DND-41 (cell line): ENCODE measurements around the gene OSBPL3.

Experiments used
- ATAC-seq: fragments of 200-7000 bp; cut with Tn5 transposase; 3 replicates; pipeline ENCODE4 v1.9.1; 2021; ENCODE audit warnings: low read depth; ENCODE audit not compliant: insufficient read depth
- DNase-seq: peaks from one replicate; pipeline ENCODE4 v3.0.0-alpha.2; 2020
- H2AFZ ChIP-seq: 2 replicates; pipeline ENCODE4 v1.6.0; 2012; ENCODE audit warnings: low read depth, low read length
- H3K27ac ChIP-seq: 2 replicates; pipeline ENCODE4 v1.5.1; 2012; ENCODE audit warnings: low read length, inconsistent platforms
- H3K27me3 ChIP-seq: fragments of 200-600 bp; sonication (generic); 2 replicates; pipeline ENCODE4 v1.6.0; 2012; ENCODE audit warnings: low read length, mild to moderate bottlenecking, inconsistent platforms; ENCODE audit not compliant: insufficient read depth, poor library complexity
- H3K36me3 ChIP-seq: 2 replicates; pipeline ENCODE4 v1.5.1; 2012; ENCODE audit warnings: low read length, inconsistent platforms; ENCODE audit not compliant: insufficient read depth
- H3K4me1 ChIP-seq: 2 replicates; pipeline ENCODE4 v1.5.1; 2012; ENCODE audit warnings: mild to moderate bottlenecking, low read length; ENCODE audit not compliant: insufficient read depth
- H3K4me2 ChIP-seq: 2 replicates; pipeline ENCODE4 v1.6.0; 2012; ENCODE audit warnings: mild to moderate bottlenecking, moderate library complexity, low read length, inconsistent platforms; ENCODE audit not compliant: insufficient read depth
- H3K4me3 ChIP-seq, 2 experiments: fragments of 200-600 bp in 1 of 2; shearing (Covaris generic) in 1 of 2; 2 replicates each; pipeline ENCODE4 v1.5.1; 2012 to 2016; ENCODE audit warnings: inconsistent platforms in 2 of 2, low read length in 2 of 2, mild to moderate bottlenecking in 2 of 2, low read depth in 1 of 2, moderate library complexity in 1 of 2
- H3K79me2 ChIP-seq: 2 replicates; pipeline ENCODE4 v1.6.0; 2012; ENCODE audit warnings: low read length, inconsistent platforms; ENCODE audit not compliant: insufficient read depth
- H3K9ac ChIP-seq: 2 replicates; pipeline ENCODE4 v1.6.0; 2012; ENCODE audit warnings: low read depth, mild to moderate bottlenecking, inconsistent platforms, low read length, moderate library complexity
- H3K9me3 ChIP-seq: 2 replicates; pipeline ENCODE4 v1.5.1; 2012; ENCODE audit warnings: low read length, moderate library complexity, mild to moderate bottlenecking, inconsistent platforms; ENCODE audit not compliant: insufficient read depth, severe bottlenecking
- H4K20me1 ChIP-seq: 2 replicates; pipeline ENCODE4 v1.6.0; 2012; ENCODE audit warnings: low read length; ENCODE audit not compliant: insufficient read depth
- CTCF ChIP-seq: IDR thresholded peaks from 2 replicates; pipeline ENCODE4 v1.5.1; 2012; ENCODE audit warnings: borderline replicate concordance, low read length, moderate library complexity, mild to moderate bottlenecking; ENCODE audit not compliant: poor library complexity, severe bottlenecking; ENCODE audit errors: extremely low read depth
- EZH2 ChIP-seq: IDR thresholded peaks from 3 replicates; pipeline ENCODE4 v1.6.1; 2012; ENCODE audit warnings: borderline replicate concordance, low read depth, mild to moderate bottlenecking, moderate library complexity, low read length, inconsistent platforms; ENCODE audit not compliant: severe bottlenecking

OSBPL3 gene

GRCh38 chr7:24764011-24764410 is 216.0 kb downstream of the OSBPL3 start:
- Histone ChIP-seq H3K4me3 (no peak overlapping the region), H3K27ac (no peak overlapping the region), H3K4me2 (no peak overlapping the region), H3K27me3 (no peaks in the 10 kb centered on the region), H3K9me3 (no peaks in the 10 kb centered on the region), H3K79me2 (no peaks in the 10 kb centered on the region), H2AFZ (no peak overlapping the region), H3K4me1 (0 out of 2 replicates have a peak, but pooled peaks cover 3% of the 10 kb centered on the region), H3K9ac (no peak overlapping the region), H4K20me1 (no peaks in the 10 kb centered on the region), H3K36me3 (no peaks in the 10 kb centered on the region)
- DNase-seq = no peak
- TF ChIP-seq EZH2 (no peak), CTCF (no peak)
- no peak for ATAC-seq

- no peak overlapping the region for H3K9ac ChIP-seq
- no peaks in the 10 kb centered on the region for H4K20me1 ChIP-seq
- TF ChIP-seq EZH2 (no peak), CTCF (no peak)
- DNase-seq = no peak
- ATAC-seq = no peak
- no peak overlapping the region for H3K27ac ChIP-seq
- H2AFZ ChIP-seq = no peak overlapping the region
- H3K27me3 ChIP-seq = no peaks in the 10 kb centered on the region
- no peak overlapping the region for H3K4me3 ChIP-seq
- no peaks in the 10 kb centered on the region for H3K9me3 ChIP-seq
- no peak overlapping the region for H3K4me2 ChIP-seq
- H3K79me2 ChIP-seq = no peaks in the 10 kb centered on the region
- H3K36me3 ChIP-seq = no peaks in the 10 kb centered on the region
- 0 out of 2 replicates have a peak, but pooled peaks cover 2% of the 10 kb centered on the region for H3K4me1 ChIP-seq
Measured at GRCh38 chr7:24763303-24763901, 216.6 kb downstream of the OSBPL3 start.

GRCh38 chr7:24762771-24763170 is 217.2 kb downstream of the OSBPL3 start:
- Histone ChIP-seq H2AFZ (no peak overlapping the region), H3K9ac (no peak overlapping the region), H3K4me3 (no peak overlapping the region), H3K9me3 (no peaks in the 10 kb centered on the region), H3K27me3 (peaks cover 2% of the 10 kb centered on the region), H3K4me2 (no peak overlapping the region), H3K36me3 (no peaks in the 10 kb centered on the region), H3K4me1 (no peaks in the 10 kb centered on the region), H3K27ac (no peak overlapping the region), H4K20me1 (no peaks in the 10 kb centered on the region), H3K79me2 (no peaks in the 10 kb centered on the region)
- DNase-seq = no peak
- TF ChIP-seq CTCF = no peak
- no peak for ATAC-seq

- ATAC-seq (no peak), DNase-seq (no peak)
- H3K27ac ChIP-seq = no peak overlapping the region
- no peaks in the 10 kb centered on the region for H3K79me2 ChIP-seq
- H3K36me3 ChIP-seq = no peaks in the 10 kb centered on the region
- TF ChIP-seq CTCF (no peak), EZH2 (no peak)
- H3K4me3 ChIP-seq = no peak overlapping the region
- no peaks in the 10 kb centered on the region for H4K20me1 ChIP-seq
- H3K4me2 ChIP-seq = no peak overlapping the region
- no peak overlapping the region for H2AFZ ChIP-seq
- H3K9me3 ChIP-seq = no peaks in the 10 kb centered on the region
- peaks cover 18% of the 10 kb centered on the region for H3K27me3 ChIP-seq
- H3K4me1 ChIP-seq = peaks cover 7% of the 10 kb centered on the region; the same call in 1 of the 2 replicates
- no peak overlapping the region for H3K9ac ChIP-seq
Measured at GRCh38 chr7:24760968-24761367, 219.0 kb downstream of the OSBPL3 start.
